ENCODE data around the gene TIGD4.

GRCh38 chr4:152724494-152724893 is 55.0 kb downstream of the TIGD4 start:
- TF ChIP-seq POLR2A (IDR thresholded peaks at IDR 0.05) (no peak), POLR2AphosphoS5 (IDR thresholded peaks at IDR 0.05) (no peak)
- TF ChIP-seq, protein P1, sequence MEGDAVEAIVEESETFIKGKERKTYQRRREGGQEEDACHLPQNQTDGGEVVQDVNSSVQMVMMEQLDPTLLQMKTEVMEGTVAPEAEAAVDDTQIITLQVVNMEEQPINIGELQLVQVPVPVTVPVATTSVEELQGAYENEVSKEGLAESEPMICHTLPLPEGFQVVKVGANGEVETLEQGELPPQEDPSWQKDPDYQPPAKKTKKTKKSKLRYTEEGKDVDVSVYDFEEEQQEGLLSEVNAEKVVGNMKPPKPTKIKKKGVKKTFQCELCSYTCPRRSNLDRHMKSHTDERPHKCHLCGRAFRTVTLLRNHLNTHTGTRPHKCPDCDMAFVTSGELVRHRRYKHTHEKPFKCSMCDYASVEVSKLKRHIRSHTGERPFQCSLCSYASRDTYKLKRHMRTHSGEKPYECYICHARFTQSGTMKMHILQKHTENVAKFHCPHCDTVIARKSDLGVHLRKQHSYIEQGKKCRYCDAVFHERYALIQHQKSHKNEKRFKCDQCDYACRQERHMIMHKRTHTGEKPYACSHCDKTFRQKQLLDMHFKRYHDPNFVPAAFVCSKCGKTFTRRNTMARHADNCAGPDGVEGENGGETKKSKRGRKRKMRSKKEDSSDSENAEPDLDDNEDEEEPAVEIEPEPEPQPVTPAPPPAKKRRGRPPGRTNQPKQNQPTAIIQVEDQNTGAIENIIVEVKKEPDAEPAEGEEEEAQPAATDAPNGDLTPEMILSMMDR (IDR thresholded peaks at IDR 0.05), result no peak
